ENCODE results near the gene PLEKHA5.

DNA sequence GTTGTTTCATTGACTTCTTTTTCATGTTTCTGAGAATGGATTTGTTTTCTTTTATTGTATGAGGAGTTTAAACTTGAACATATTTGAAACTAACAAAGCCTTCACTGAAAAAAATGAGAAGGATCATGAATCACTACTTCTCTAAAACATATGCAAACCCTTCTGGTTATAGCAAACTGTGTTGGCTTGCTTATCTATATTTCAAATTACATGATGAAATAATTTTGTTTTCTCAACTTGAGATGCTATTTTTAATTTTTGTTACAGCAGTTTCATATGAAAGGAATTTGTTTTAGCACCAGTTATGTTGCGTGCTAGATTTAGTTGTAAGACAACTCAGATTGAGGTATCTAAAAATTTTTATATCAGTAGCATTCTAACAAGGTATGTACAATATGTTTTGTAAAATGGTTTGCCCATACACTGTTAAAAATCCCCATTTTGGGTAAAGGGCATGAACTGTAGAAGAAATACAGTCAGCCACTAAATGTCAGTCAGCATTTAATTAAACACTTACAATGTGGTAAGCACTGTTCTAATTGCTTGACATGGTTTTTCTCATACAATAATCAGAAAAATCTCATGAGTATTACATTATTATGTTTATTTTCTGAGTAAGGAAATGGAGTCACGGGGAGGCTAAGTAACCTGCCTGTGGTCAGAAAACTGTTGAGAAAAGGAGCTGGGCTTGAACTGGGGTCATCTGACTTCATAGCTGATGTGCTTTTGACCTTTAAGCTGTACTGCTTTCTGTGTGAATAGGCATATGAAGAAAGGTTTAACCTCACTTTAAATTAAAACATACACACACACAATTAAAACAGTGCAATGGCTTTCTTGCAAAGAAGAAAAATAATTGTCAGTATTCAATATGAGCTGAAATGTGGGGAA is 105.7 kb downstream of the PLEKHA5 start:
- TF ChIP-seq, protein P1, sequence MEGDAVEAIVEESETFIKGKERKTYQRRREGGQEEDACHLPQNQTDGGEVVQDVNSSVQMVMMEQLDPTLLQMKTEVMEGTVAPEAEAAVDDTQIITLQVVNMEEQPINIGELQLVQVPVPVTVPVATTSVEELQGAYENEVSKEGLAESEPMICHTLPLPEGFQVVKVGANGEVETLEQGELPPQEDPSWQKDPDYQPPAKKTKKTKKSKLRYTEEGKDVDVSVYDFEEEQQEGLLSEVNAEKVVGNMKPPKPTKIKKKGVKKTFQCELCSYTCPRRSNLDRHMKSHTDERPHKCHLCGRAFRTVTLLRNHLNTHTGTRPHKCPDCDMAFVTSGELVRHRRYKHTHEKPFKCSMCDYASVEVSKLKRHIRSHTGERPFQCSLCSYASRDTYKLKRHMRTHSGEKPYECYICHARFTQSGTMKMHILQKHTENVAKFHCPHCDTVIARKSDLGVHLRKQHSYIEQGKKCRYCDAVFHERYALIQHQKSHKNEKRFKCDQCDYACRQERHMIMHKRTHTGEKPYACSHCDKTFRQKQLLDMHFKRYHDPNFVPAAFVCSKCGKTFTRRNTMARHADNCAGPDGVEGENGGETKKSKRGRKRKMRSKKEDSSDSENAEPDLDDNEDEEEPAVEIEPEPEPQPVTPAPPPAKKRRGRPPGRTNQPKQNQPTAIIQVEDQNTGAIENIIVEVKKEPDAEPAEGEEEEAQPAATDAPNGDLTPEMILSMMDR (IDR thresholded peaks at IDR 0.05), result no peak
- TF ChIP-seq POLR2AphosphoS5 (IDR thresholded peaks at IDR 0.05), result no peak
- no peak for TF ChIP-seq POLR2A (IDR thresholded peaks at IDR 0.05)
